Heart left ventricle (tissue), 16 donors: ENCODE data around the gene TRIM14. TPM values are rescaled to one million over a fixed set of nuclear protein-coding genes. Genes with fewer than 3 reads are reported as not detected.

Source experiments
- ATAC-seq, 4 donors: fragments of 200-7000 bp; cut with Tn5 transposase; one replicate each; pipeline ENCODE4 v1.9.1; 2020 to 2022; ENCODE audit warnings: moderate library complexity in 4 of 4, mild to moderate bottlenecking in 3 of 4, moderate number of reproducible peaks in 1 of 4
- DNase-seq, 5 donors: peaks; one replicate each; pipeline ENCODE4 v3.0.0-alpha.2; 2020
- H3K27ac ChIP-seq, 12 donors: fragments of 200-600 bp; sonication (generic) in 4 of 12; one replicate each; pipeline versions ENCODE4 v1.5.0 to v1.8.0; 2016 to 2022; ENCODE audit warnings: mild to moderate bottlenecking in 2 of 12
- H3K27me3 ChIP-seq, 9 donors: fragments of 200-600 bp; sonication (generic) in 2 of 9; one replicate each; pipeline versions ENCODE4 v1.5.1 to v1.8.0; 2016 to 2022; ENCODE audit warnings: mild to moderate bottlenecking in 3 of 9
- H3K36me3 ChIP-seq, 9 donors: fragments of 200-600 bp; sonication (generic) in 2 of 9; one replicate each; pipeline versions ENCODE4 v1.5.0 to v1.8.0; 2018 to 2022; ENCODE audit warnings: mild to moderate bottlenecking in 2 of 9
- H3K4me1 ChIP-seq, 12 donors: fragments of 200-600 bp; sonication (generic) in 4 of 12; one replicate each; pipeline versions ENCODE4 v1.5.0 to v1.8.0; 2016 to 2022; ENCODE audit warnings: mild to moderate bottlenecking in 3 of 12
- H3K4me3 ChIP-seq, 12 donors: fragments of 200-600 bp; sonication (generic) in 4 of 12; one replicate each; pipeline versions ENCODE4 v1.5.0 to v1.8.0; 2017 to 2022; ENCODE audit warnings: mild to moderate bottlenecking in 9 of 12, moderate library complexity in 4 of 12
- H3K9me3 ChIP-seq, 12 donors: fragments of 200-600 bp; sonication (generic) in 4 of 12; one replicate each; pipeline versions ENCODE4 v1.5.0 to v1.8.0; 2016 to 2022; ENCODE audit warnings: mild to moderate bottlenecking in 1 of 12
- POLR2A ChIP-seq, 2 donors: fragments of 450-650 bp; IDR thresholded peaks; one replicate each; pipeline ENCODE4 v1.6.1; 2017; ENCODE audit warnings: antibody characterized with exemption in 2 of 2, mild to moderate bottlenecking in 2 of 2, moderate library complexity in 2 of 2
- WGBS, 4 donors: extraction: QIAGEN DNeasy Blood & Tissue Kit in 2 of 4; methylation state at CpG; one replicate each; pipeline versions ENCODE4 v1.1.5 to v1.1.7; 2013 to 2018; 5-methylcytosine and 5-hydroxymethylcytosine counted together
- intact Hi-C, 10 donors: fragments of 100-400 bp; cut with DNase I; formaldehyde crosslinking; loops; one replicate each; pipeline versions ENCODE4 v1.11.1 to v1.14.2; 2022
- polyA plus RNA-seq, 2 donors: library from polyadenylated mRNA; stranded (reverse); fragments of 200-250 nt; gene quantifications; one replicate each; pipeline ENCODE4 v1.2.3, GENCODE V29; 2013
- total RNA-seq, 9 donors: library from RNA; depleted of rRNA in 2 of 9; stranded (reverse); fragments of >200 nt in 2 of 9; fragmentation: NEBNext Ultra II Directional in 3 of 9; extraction: Animal tissue kit (Norgen Biotek cat#: 25700) in 3 of 9; gene quantifications; one replicate each; pipeline versions ENCODE4 v1.1.0 to v1.2.4, GENCODE V29; 2016 to 2023
- TF ChIP-seq, protein P1 (sequence below), 12 donors: fragments of 200-600 bp; sonication (generic) in 4 of 12; IDR thresholded peaks; one replicate each; pipeline versions ENCODE4 v1.5.0 to v1.8.0; 2018 to 2022; ENCODE audit warnings: antibody characterized with exemption in 12 of 12, mild to moderate bottlenecking in 5 of 12
- donor health status: ischemic (EF 13 %, LVEDD 7.1; RV severe dilation, severe dysfunction).
- donor health status: healthy with polysubstance abuse.
- donor health status: DM: no; HTN: yes; CAD: no.
- donor health status: DM: no; HTN: no; CAD: no.
- donor health status: ischemic (EF 25% LVEDD 6.9; RV normal size, moderate dysfunction).
- donor health status: ischemic (EF 25% LVEDD 5.7; RV mildly dilated, moderate dysfunction).
- donor health status: healthy.
- donor health status: DM: yes; HTN: yes; CAD: no.
- donor health status: ischemic (EF 35%, LVEDD 5.7; RV mildly dilated, moderate dysfunction).
- donor health status: nonischemic (EF 11% LVEDD 7.7; RV severe dilation, severe dysfunction).
- donor health status: DM: yes; HTN: yes; CAD: no.
- donor health status: PGD.
- donor health status: ischemic (EF 29% LVEDD 5.4; RV normal size, mild dysfunction).
- donor health status: nonischemic (EF 23%, LVEDD 6.1; RV moderate dilation, normal function).

Gene TRIM14
- total and polyA plus RNA-seq, 11 donors = 0.89 to 20.8 (median 1.9) TPM

- Histone ChIP-seq H3K27ac (no peak overlapping the region), H3K9me3 (no peaks in the 10 kb centered on the region), H3K4me1 (peaks cover 0 to 15% (median 6%) of the 10 kb centered on the region in 12 donors), H3K36me3 (peaks cover 0 to 29% (median 6%) of the 10 kb centered on the region in 9 donors), H3K27me3 (no peaks in the 10 kb centered on the region), H3K4me3 (no peak overlapping the region)
- 95 to 97% (median 96%) methylated on average over 7 of the region's 7 CpGs for WGBS, 4 donors
- intact Hi-C loops = loop anchor here in 6 of 10 donors (5.0 to 10.0 kb wide), 3 partner anchors 134 to 192 kb away; no protein-coding TSS in a partner anchor
- no peak for ATAC-seq
- no peak for DNase-seq
- no peak for TF ChIP-seq POLR2A (IDR thresholded peaks at IDR 0.05)
- TF ChIP-seq, protein P1, sequence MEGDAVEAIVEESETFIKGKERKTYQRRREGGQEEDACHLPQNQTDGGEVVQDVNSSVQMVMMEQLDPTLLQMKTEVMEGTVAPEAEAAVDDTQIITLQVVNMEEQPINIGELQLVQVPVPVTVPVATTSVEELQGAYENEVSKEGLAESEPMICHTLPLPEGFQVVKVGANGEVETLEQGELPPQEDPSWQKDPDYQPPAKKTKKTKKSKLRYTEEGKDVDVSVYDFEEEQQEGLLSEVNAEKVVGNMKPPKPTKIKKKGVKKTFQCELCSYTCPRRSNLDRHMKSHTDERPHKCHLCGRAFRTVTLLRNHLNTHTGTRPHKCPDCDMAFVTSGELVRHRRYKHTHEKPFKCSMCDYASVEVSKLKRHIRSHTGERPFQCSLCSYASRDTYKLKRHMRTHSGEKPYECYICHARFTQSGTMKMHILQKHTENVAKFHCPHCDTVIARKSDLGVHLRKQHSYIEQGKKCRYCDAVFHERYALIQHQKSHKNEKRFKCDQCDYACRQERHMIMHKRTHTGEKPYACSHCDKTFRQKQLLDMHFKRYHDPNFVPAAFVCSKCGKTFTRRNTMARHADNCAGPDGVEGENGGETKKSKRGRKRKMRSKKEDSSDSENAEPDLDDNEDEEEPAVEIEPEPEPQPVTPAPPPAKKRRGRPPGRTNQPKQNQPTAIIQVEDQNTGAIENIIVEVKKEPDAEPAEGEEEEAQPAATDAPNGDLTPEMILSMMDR (IDR thresholded peaks at IDR 0.05) = no peak
Measured at GRCh38 chr9:98070704-98071103, 48.3 kb downstream of the TRIM14 start.

GRCh38 chr9:98069551-98069950 is 49.5 kb downstream of the TRIM14 start:
- no peak overlapping the region for H3K27ac ChIP-seq
- no peak for DNase-seq
- no peak for TF ChIP-seq POLR2A (IDR thresholded peaks at IDR 0.05)
- TF ChIP-seq, protein P1 (IDR thresholded peaks at IDR 0.05) = no peak
- peaks cover 0 to 39% (median 17%) of the 10 kb centered on the region in 9 donors for H3K36me3 ChIP-seq
- H3K27me3 ChIP-seq = no peaks in the 10 kb centered on the region
- no peak for ATAC-seq
- H3K4me1 ChIP-seq = peaks cover 0 to 7% (median 2%) of the 10 kb centered on the region in 12 donors
- intact Hi-C loops = loop anchor here in 1 of 10 donors (10.0 kb wide), 1 partner anchor 635 kb away; no protein-coding TSS in a partner anchor
- no peaks in the 10 kb centered on the region for H3K9me3 ChIP-seq
- WGBS, 4 donors = 95 to 98% (median 96%) methylated on average over 6 of the region's 6 CpGs
- H3K4me3 ChIP-seq = no peak overlapping the region

DNA sequence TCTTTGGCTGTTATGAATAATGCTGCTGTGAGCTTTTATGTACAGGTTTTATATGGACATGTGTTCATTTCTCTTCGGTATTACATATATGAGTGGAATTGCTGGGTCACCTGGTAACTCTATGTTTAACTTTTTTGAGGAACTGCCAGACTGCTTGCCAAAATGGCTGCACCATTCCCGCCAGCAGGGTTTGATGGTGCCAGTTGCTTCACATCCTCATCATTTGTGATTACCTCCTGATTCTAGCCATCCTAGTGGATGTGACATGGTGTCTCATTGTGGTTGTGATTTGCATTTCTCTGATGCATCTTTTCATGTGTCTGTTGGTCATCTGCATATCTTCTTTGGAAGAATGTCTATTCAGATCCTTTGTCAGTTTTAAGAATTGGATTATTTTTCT is 51.8 kb downstream of the TRIM14 start:
- WGBS, 4 donors = 84 to 98% (median 91%) methylated on average over 2 of the region's 2 CpGs
- no peak for ATAC-seq

GRCh38 chr9:98066235-98066634 is 52.8 kb downstream of the TRIM14 start:
- intact Hi-C loops = loop anchor here in 1 of 10 donors (10.0 kb wide), 1 partner anchor 631 kb away; no protein-coding TSS in a partner anchor
- no peaks in the 10 kb centered on the region for H3K9me3 ChIP-seq
- no peak overlapping the region for H3K4me3 ChIP-seq
- DNase-seq = no peak
- TF ChIP-seq, protein P1 (IDR thresholded peaks at IDR 0.05) = no peak
- TF ChIP-seq POLR2A (IDR thresholded peaks at IDR 0.05) = no peak
- H3K36me3 ChIP-seq = peaks cover 0 to 73% (median 50%) of the 10 kb centered on the region in 9 donors
- ATAC-seq = no peak
- H3K4me1 ChIP-seq = no peaks in the 10 kb centered on the region
- no peaks in the 10 kb centered on the region for H3K27me3 ChIP-seq
- H3K27ac ChIP-seq = no peak overlapping the region
- 91 to 93% (median 92%) methylated on average over 3 of the region's 3 CpGs for whole genome bisulfite sequencing, 4 donors

More for the DNA sequence above, 51.8 kb downstream of the TRIM14 start:
- H3K4me1 ChIP-seq = no peaks in the 10 kb centered on the region
- intact Hi-C loops = loop anchor here in 1 of 10 donors (10.0 kb wide), 1 partner anchor 632 kb away; no protein-coding TSS in a partner anchor
- TF ChIP-seq, protein P1 (IDR thresholded peaks at IDR 0.05) = no peak
- no peak for TF ChIP-seq POLR2A (IDR thresholded peaks at IDR 0.05)
- no peak for DNase-seq
- no peak overlapping the region for H3K27ac ChIP-seq
- no peaks in the 10 kb centered on the region for H3K27me3 ChIP-seq
- no peak overlapping the region for H3K4me3 ChIP-seq
- no peaks in the 10 kb centered on the region for H3K9me3 ChIP-seq
- H3K36me3 ChIP-seq = peaks cover 0 to 63% (median 41%) of the 10 kb centered on the region in 9 donors
